T47D (cell line): ENCODE measurements around the gene WFDC8.

Experiments
- DNase-seq, 2 experiments: peaks; one replicate each; pipeline versions ENCODE4 v3.0.0 to v3.0.0-alpha.2; 2011 to 2012; ENCODE audit warnings: low read depth in 1 of 2, low spot score in 1 of 2
- JUND ChIP-seq: IDR thresholded peaks from 2 replicates; pipeline ENCODE4 v1.6.1; 2012; ENCODE audit warnings: low read depth
- in situ Hi-C: cut with HindIII; loops from 2 replicates; pipeline ENCODE4 v1.10.0; 2016; ENCODE audit warnings: low sequenced_read_pairs, low pct_unique_long_range_greater_than_20kb

WFDC8 gene

GRCh38 chr20:45539382-45539781 lies 39.7 kb downstream of the WFDC8 start, which contains the start of gene WFDC6:
WFDC6 (minus strand) TSS chr20:45539482; CDS start chr20:45539407, 75 bp downstream.
- in situ Hi-C loops, result no loop called here
- TF ChIP-seq JUND, result no peak
- DNase-seq, result no peak

- in situ Hi-C loops, result no loop called here
- peak in 1 of 2 experiments; percentile 23 for DNase-seq
- TF ChIP-seq JUND, result no peak
These were observed 40.8 kb downstream of the WFDC8 start for GRCh38 chr20:45538209-45538799.

- in situ Hi-C loops, result no loop called here
- no peak for DNase-seq
- no peak for TF ChIP-seq JUND
These were observed 51.8 kb downstream of the WFDC8 start for GRCh38 chr20:45527294-45527693.

- DNase-seq, result no peak
- in situ Hi-C loops, result no loop called here
- no peak for TF ChIP-seq JUND
These were observed 55.3 kb downstream of the WFDC8 start for GRCh38 chr20:45523821-45524220.

GRCh38 chr20:45518282-45518681 lies 60.8 kb downstream of the WFDC8 start:
- TF ChIP-seq JUND, result no peak
- DNase-seq, result peak in 1 of 2 experiments; percentile 13
- in situ Hi-C loops, result no loop called here

- peak in 1 of 2 experiments; percentile 30 for DNase-seq
- no peak for TF ChIP-seq JUND
- in situ Hi-C loops, result no loop called here
These were observed 63.8 kb downstream of the WFDC8 start, which contains the start of gene SPINT3 for GRCh38 chr20:45515147-45515913. SPINT3 (minus strand) TSS chr20:45515622; CDS start chr20:45515608, 14 bp downstream.

GRCh38 chr20:45510242-45510862 lies 68.7 kb downstream of the WFDC8 start:
- TF ChIP-seq JUND, result no peak
- in situ Hi-C loops, result no loop called here
- DNase-seq, result no peak

GRCh38 chr20:45509091-45509490 lies 70.0 kb downstream of the WFDC8 start:
- in situ Hi-C loops, result no loop called here
- no peak for DNase-seq
- TF ChIP-seq JUND, result no peak

GRCh38 chr20:45508068-45508886 lies 70.8 kb downstream of the WFDC8 start:
- no peak for TF ChIP-seq JUND
- DNase-seq, result no peak
- in situ Hi-C loops, result no loop called here

GRCh38 chr20:45507011-45507820 lies 71.9 kb downstream of the WFDC8 start:
- in situ Hi-C loops, result no loop called here
- no peak for TF ChIP-seq JUND
- no peak for DNase-seq

- DNase-seq, result no peak
- no peak for TF ChIP-seq JUND
- in situ Hi-C loops, result no loop called here
These were observed 72.7 kb downstream of the WFDC8 start for GRCh38 chr20:45506398-45506797.

GRCh38 chr20:45503403-45503802 lies 75.7 kb downstream of the WFDC8 start:
- in situ Hi-C loops, result no loop called here
- DNase-seq, result no peak
- no peak for TF ChIP-seq JUND
